T-helper 17 cell (primary cell): ENCODE results near the gene PCDH10. TPM values are rescaled to one million over a fixed set of nuclear protein-coding genes. Genes with fewer than 3 reads are reported as not detected.
"Not testable (repeated sequence)": the region's sequence is repeated elsewhere in the genome, so short reads cannot be mapped to it uniquely, and the experiment has no call there.

ENCODE experiments used
- ATAC-seq: fragments of 150-1000 bp; cut with Tn5 transposase; 2 replicates; pipeline ENCODE4 v1.10.0; 2021; ENCODE audit warnings: mild to moderate bottlenecking, moderate library complexity
- DNase-seq, 3 donors: peaks; one replicate each; pipeline versions ENCODE4 v3.0.0 to v3.0.0-alpha.2; 2020 to 2021
- H3K9me3 ChIP-seq: one replicate; pipeline ENCODE4 v1.7.0; 2013; ENCODE audit warnings: low read length, mild to moderate bottlenecking; ENCODE audit not compliant: control insufficient read depth, poor library complexity, severe bottlenecking
- H3K27ac Mint-ChIP-seq: one replicate; pipeline ENCODE4 v1.8.0; 2022; ENCODE audit warnings: mild to moderate bottlenecking, moderate library complexity, mixed read lengths
- H3K27me3 Mint-ChIP-seq: one replicate; pipeline ENCODE4 v1.8.0; 2022; ENCODE audit warnings: mixed read lengths
- H3K36me3 Mint-ChIP-seq: one replicate; pipeline ENCODE4 v1.8.0; 2022; ENCODE audit warnings: low read depth, mixed read lengths
- H3K4me1 Mint-ChIP-seq: one replicate; pipeline ENCODE4 v1.8.0; 2022; ENCODE audit warnings: mild to moderate bottlenecking, mixed read lengths
- H3K4me3 Mint-ChIP-seq: one replicate; pipeline ENCODE4 v1.8.0; 2022; ENCODE audit warnings: mild to moderate bottlenecking, moderate library complexity, mixed read lengths
- total RNA-seq, 4 donors: library from RNA in 2 of 4; stranded (reverse) in 2 of 4; gene quantifications; one replicate each; pipeline ENCODE4 v1.2.3 and lab custom pipeline; 2022 to 2026

PCDH10 gene
- total RNA-seq, 2 donors from 2014 or later, result not detected

- ATAC-seq, result no peak
- H3K4me3 Mint-ChIP-seq, result no peak overlapping the region
- no peak for DNase-seq
- no peaks in the 10 kb centered on the region for H3K9me3 ChIP-seq
- no peaks in the 10 kb centered on the region for H3K4me1 Mint-ChIP-seq
- H3K36me3 Mint-ChIP-seq, result no peaks in the 10 kb centered on the region
- no peak overlapping the region for H3K27ac Mint-ChIP-seq
- H3K27me3 Mint-ChIP-seq, result no peaks in the 10 kb centered on the region
These were observed 84.8 kb downstream of the PCDH10 start for GRCh38 chr4:133233922-133234321.

DNA sequence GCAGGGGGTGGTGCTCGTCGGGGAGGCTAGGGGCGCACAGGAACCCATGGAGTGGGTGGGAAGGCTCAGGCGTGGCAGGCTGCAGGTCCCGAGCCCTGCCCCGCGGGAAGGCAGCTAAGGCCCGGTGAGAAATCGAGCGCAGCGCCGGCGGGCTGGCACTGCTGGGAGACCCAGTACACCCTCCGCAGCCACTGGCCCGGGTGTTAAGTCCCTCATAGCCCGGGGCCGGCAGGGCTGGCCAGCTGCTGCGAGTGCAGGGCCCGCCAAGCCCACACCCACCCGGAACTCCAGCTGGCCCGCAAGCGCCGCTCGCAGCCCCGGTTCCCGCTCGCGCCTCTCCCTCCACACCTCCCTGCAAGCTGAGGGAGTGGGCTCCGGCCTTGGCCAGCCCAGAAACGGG, 91.4 kb downstream of the PCDH10 start:
- not testable (repeated sequence) for H3K4me3 Mint-ChIP-seq, ATAC-seq, H3K36me3 Mint-ChIP-seq, H3K27me3 Mint-ChIP-seq, H3K27ac Mint-ChIP-seq, H3K9me3 ChIP-seq, DNase-seq, H3K4me1 Mint-ChIP-seq
